Measurements from ENCODE around the gene MYO3A. TPM values are rescaled to one million over a fixed set of nuclear protein-coding genes. Genes with fewer than 3 reads are reported as not detected.
"Not testable (repeated sequence)": the region's sequence is repeated elsewhere in the genome, so short reads cannot be mapped to it uniquely, and the experiment has no call there.

Gene MYO3A
- total RNA-seq, 2 donors from 2014 or later, result 33.9 to 37.6 TPM

DNA sequence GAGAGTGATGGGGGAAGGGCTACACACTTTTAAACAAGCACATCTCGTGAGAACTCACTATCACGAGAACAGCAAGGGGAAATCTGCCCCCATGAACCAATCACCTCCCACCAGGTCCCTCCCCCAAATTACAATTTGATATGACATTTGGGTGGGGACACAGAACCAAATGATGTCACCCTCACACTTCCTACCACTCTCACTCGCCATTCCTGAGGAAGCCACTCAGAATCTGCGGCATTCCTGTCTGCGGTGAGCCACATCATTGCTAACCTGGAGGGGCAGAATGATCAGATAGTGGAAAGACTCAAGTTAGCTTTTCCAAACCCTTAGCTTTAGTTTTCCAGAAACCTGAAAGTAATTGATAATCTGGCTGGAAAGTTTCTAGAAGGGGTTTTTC lies 66.9 kb downstream of the MYO3A start:
- Mint-ChIP-seq H3K36me3 (ENCODE audit: low read depth) (peaks cover 70% of the 10 kb centered on the region), H3K27me3 (ENCODE audit: insufficient read depth) (no peaks in the 10 kb centered on the region), H3K4me3 (no peak overlapping the region), H3K4me1 (no peaks in the 10 kb centered on the region), H3K9me3 (peaks cover 5% of the 10 kb centered on the region), H3K27ac (peak overlapping the region; percentile 58)
- Histone ChIP-seq H3K27ac (ENCODE audit: low read depth, low read length) (no peak overlapping the region), H3K4me1 (ENCODE audit: control insufficient read depth, insufficient read depth, low read length) (no peaks in the 10 kb centered on the region), H3K9me3 (ENCODE audit: control insufficient read depth, low read length) (peaks cover 5% of the 10 kb centered on the region), H3K9ac (ENCODE audit: extremely low read depth, low read length, poor library complexity, severe bottlenecking) (no peak overlapping the region), H3K36me3 (ENCODE audit: control insufficient read depth, insufficient read depth, low read length) (peaks cover 65% of the 10 kb centered on the region), H3K4me3 (ENCODE audit: low read length) (no peak overlapping the region), H3K27me3 (ENCODE audit: control insufficient read depth, insufficient read depth, low read length, poor library complexity, severe bottlenecking) (no peaks in the 10 kb centered on the region)
- TF ChIP-seq, protein P1, sequence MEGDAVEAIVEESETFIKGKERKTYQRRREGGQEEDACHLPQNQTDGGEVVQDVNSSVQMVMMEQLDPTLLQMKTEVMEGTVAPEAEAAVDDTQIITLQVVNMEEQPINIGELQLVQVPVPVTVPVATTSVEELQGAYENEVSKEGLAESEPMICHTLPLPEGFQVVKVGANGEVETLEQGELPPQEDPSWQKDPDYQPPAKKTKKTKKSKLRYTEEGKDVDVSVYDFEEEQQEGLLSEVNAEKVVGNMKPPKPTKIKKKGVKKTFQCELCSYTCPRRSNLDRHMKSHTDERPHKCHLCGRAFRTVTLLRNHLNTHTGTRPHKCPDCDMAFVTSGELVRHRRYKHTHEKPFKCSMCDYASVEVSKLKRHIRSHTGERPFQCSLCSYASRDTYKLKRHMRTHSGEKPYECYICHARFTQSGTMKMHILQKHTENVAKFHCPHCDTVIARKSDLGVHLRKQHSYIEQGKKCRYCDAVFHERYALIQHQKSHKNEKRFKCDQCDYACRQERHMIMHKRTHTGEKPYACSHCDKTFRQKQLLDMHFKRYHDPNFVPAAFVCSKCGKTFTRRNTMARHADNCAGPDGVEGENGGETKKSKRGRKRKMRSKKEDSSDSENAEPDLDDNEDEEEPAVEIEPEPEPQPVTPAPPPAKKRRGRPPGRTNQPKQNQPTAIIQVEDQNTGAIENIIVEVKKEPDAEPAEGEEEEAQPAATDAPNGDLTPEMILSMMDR (conservative IDR thresholded peaks at IDR 0.05), result no peak
- 95 to 96% methylated on average over 3 to 5 of the region's 5 CpGs for WGBS, 2 experiments (ENCODE audit: insufficient coverage in 1 of 2, insufficient read length in 1 of 2)
- DNase-seq, result no peak

GRCh38 chr10:26002466-26002865 lies 68.4 kb downstream of the MYO3A start:
- not testable (repeated sequence) for DNase-seq; H3K27ac ChIP-seq (ENCODE audit: low read depth, low read length); H3K4me1 Mint-ChIP-seq; H3K9ac ChIP-seq (ENCODE audit: extremely low read depth, low read length, poor library complexity, severe bottlenecking); H3K27me3 Mint-ChIP-seq (ENCODE audit: insufficient read depth); H3K9me3 ChIP-seq (ENCODE audit: control insufficient read depth, low read length); H3K4me1 ChIP-seq (ENCODE audit: control insufficient read depth, insufficient read depth, low read length); H3K27me3 ChIP-seq (ENCODE audit: control insufficient read depth, insufficient read depth, low read length, poor library complexity, severe bottlenecking); H3K4me3 Mint-ChIP-seq; H3K27ac Mint-ChIP-seq; H3K9me3 Mint-ChIP-seq; H3K4me3 ChIP-seq (ENCODE audit: low read length)
- peaks cover 68% of the 10 kb centered on the region for H3K36me3 Mint-ChIP-seq (ENCODE audit: low read depth)
- peaks cover 52% of the 10 kb centered on the region for H3K36me3 ChIP-seq (ENCODE audit: control insufficient read depth, insufficient read depth, low read length)
- WGBS, 2 experiments (ENCODE audit: insufficient coverage in 1 of 2, insufficient read length in 1 of 2), result 93 to 96% methylated on average over 5 to 7 of the region's 7 CpGs

DNA sequence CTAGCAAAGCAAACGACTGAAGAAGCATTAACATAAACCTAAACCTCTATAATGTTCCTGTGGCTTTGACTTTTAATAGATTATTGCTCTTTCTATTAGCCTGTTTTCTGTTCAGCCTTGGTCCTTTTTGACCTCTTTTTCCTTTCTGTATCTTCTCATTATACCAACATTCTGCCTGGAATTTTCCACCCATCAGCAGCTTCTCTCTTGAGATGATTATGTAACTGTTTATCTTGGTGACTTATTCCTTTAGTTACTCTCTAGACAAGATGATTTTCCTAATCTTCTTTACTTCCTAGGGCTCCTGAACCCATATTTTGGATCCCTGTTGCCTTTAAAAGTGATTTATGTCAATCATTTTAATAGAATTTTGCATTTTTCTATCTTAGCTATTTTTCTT lies 81.1 kb downstream of the MYO3A start:
- Histone ChIP-seq H3K4me3 (ENCODE audit: low read length) (no peak overlapping the region), H3K9me3 (ENCODE audit: control insufficient read depth, low read length) (peaks cover 23% of the 10 kb centered on the region), H3K4me1 (ENCODE audit: control insufficient read depth, insufficient read depth, low read length) (no peaks in the 10 kb centered on the region), H3K9ac (ENCODE audit: extremely low read depth, low read length, poor library complexity, severe bottlenecking) (no peak overlapping the region), H3K27me3 (ENCODE audit: control insufficient read depth, insufficient read depth, low read length, poor library complexity, severe bottlenecking) (no peaks in the 10 kb centered on the region), H3K36me3 (ENCODE audit: control insufficient read depth, insufficient read depth, low read length) (peaks cover 12% of the 10 kb centered on the region), H3K27ac (ENCODE audit: low read depth, low read length) (no peak overlapping the region)
- H3K27me3 Mint-ChIP-seq (ENCODE audit: insufficient read depth), result no peaks in the 10 kb centered on the region
- H3K9me3 Mint-ChIP-seq, result peaks cover 22% of the 10 kb centered on the region
- no peak overlapping the region for H3K4me3 Mint-ChIP-seq
- H3K27ac Mint-ChIP-seq, result no peak overlapping the region
- DNase-seq, result no peak
- WGBS, 2 experiments (ENCODE audit: insufficient coverage in 1 of 2, insufficient read length in 1 of 2), result 80% methylated on average over 1 of the region's 1 CpG; no CpG with 5 or more reads in 1 of the 2 experiments
- TF ChIP-seq, protein P1 (conservative IDR thresholded peaks at IDR 0.05), result no peak
- H3K36me3 Mint-ChIP-seq (ENCODE audit: low read depth), result peaks cover 41% of the 10 kb centered on the region
- peaks cover 5% of the 10 kb centered on the region for H3K4me1 Mint-ChIP-seq

DNA sequence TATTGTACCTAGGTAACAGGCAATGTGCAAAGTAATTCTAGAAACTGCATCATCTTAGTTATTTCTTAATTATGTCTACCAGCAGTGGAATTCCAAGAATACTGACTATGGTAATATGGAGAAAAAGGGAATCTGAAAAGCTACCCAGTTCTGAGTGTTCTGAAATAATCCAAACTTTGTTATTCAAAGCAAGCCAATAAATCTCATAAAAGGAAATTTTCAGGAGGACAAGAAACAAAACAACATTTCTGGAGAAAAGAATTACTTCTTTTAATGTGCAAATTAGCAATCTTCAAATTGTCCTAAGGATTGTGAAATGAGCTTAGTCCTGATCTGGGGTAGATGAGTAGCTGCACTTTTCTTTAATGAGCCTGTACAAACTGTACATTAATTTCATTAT lies 88.8 kb downstream of the MYO3A start:
- TF ChIP-seq, protein P1 (conservative IDR thresholded peaks at IDR 0.05), result no peak
- Histone ChIP-seq H3K9me3 (ENCODE audit: control insufficient read depth, low read length) (no peaks in the 10 kb centered on the region), H3K9ac (ENCODE audit: extremely low read depth, low read length, poor library complexity, severe bottlenecking) (no peak overlapping the region), H3K27ac (ENCODE audit: low read depth, low read length) (no peak overlapping the region), H3K36me3 (ENCODE audit: control insufficient read depth, insufficient read depth, low read length) (peaks cover 60% of the 10 kb centered on the region), H3K27me3 (ENCODE audit: control insufficient read depth, insufficient read depth, low read length, poor library complexity, severe bottlenecking) (no peaks in the 10 kb centered on the region), H3K4me1 (ENCODE audit: control insufficient read depth, insufficient read depth, low read length) (peaks cover 5% of the 10 kb centered on the region), H3K4me3 (ENCODE audit: low read length) (no peak overlapping the region)
- Mint-ChIP-seq H3K36me3 (ENCODE audit: low read depth) (peaks cover 43% of the 10 kb centered on the region), H3K27ac (no peak overlapping the region), H3K9me3 (no peaks in the 10 kb centered on the region), H3K4me3 (no peak overlapping the region), H3K27me3 (ENCODE audit: insufficient read depth) (no peaks in the 10 kb centered on the region), H3K4me1 (peaks cover 31% of the 10 kb centered on the region)
- no peak for DNase-seq

Data from endodermal cell (in vitro differentiated cells).